CD14-positive monocyte (primary cell): ENCODE results near the gene P2RY6. TPM values are rescaled to one million over a fixed set of nuclear protein-coding genes. Genes with fewer than 3 reads are reported as not detected.

Source experiments
- DNase-seq, 3 donors: peaks; one replicate each; pipeline ENCODE4 v3.0.0-alpha.2; 2011 to 2022
- H2AFZ ChIP-seq: 2 replicates; pipeline ENCODE4 v1.6.0; 2012; ENCODE audit warnings: mild to moderate bottlenecking, low read depth, low read length, inconsistent platforms; ENCODE audit not compliant: insufficient read depth, poor library complexity, severe bottlenecking
- H3K27ac ChIP-seq, 2 donors: 1 replicate in 1 of 2; 2 replicates in 1 of 2; pipeline ENCODE4 v1.5.1; 2012 to 2013; ENCODE audit warnings: low read length in 2 of 2, control low read depth in 1 of 2, inconsistent platforms in 1 of 2, low read depth in 1 of 2, mild to moderate bottlenecking in 1 of 2
- H3K27me3 ChIP-seq, 2 donors: one replicate each; pipeline versions ENCODE4 v1.6.0 to v1.6.1; 2011 to 2013; ENCODE audit warnings: low read length in 2 of 2; ENCODE audit not compliant: control insufficient read depth in 2 of 2, insufficient read depth in 2 of 2
- H3K36me3 ChIP-seq, 2 donors: replicated peaks in 1 of 2; 1 replicate in 1 of 2; 2 replicates in 1 of 2; pipeline versions ENCODE4 v1.5.1 to v1.6.1; 2012 to 2013; ENCODE audit warnings: low read length in 2 of 2, control low read depth in 1 of 2, inconsistent platforms in 1 of 2, mild to moderate bottlenecking in 1 of 2; ENCODE audit not compliant: insufficient read depth in 2 of 2, control insufficient read depth in 1 of 2
- H3K4me1 ChIP-seq, 2 donors: 1 replicate in 1 of 2; 2 replicates in 1 of 2; pipeline versions ENCODE4 v1.5.1 to v1.6.1; 2012 to 2013; ENCODE audit warnings: low read length in 2 of 2, control low read depth in 1 of 2, inconsistent platforms in 1 of 2, mild to moderate bottlenecking in 1 of 2, moderate library complexity in 1 of 2; ENCODE audit not compliant: insufficient read depth in 2 of 2, control insufficient read depth in 1 of 2
- H3K4me2 ChIP-seq: replicated peaks from 2 replicates; pipeline ENCODE3; 2012; ENCODE audit warnings: low read length, moderate library complexity, mild to moderate bottlenecking; ENCODE audit not compliant: poor library complexity, severe bottlenecking; ENCODE audit errors: extremely low read depth
- H3K4me3 ChIP-seq, 3 experiments: fragments of 200-600 bp in 1 of 3; sonication (generic) in 1 of 3; replicated peaks in 1 of 3; 1 replicate in 2 of 3; 2 replicates in 1 of 3; pipeline ENCODE4 v1.5.1; 2011 to 2013; ENCODE audit warnings: low read length in 3 of 3, mild to moderate bottlenecking in 3 of 3, control low read depth in 2 of 3, low read depth in 2 of 3, inconsistent platforms in 1 of 3, moderate library complexity in 1 of 3
- H3K79me2 ChIP-seq: 2 replicates; pipeline ENCODE4 v1.6.0; 2012; ENCODE audit warnings: mild to moderate bottlenecking, control low read depth, inconsistent platforms, low read length, moderate library complexity; ENCODE audit not compliant: insufficient read depth
- H3K9ac ChIP-seq: 2 replicates; pipeline ENCODE4 v1.6.0; 2017; ENCODE audit warnings: low read length, mild to moderate bottlenecking; ENCODE audit not compliant: insufficient read depth, poor library complexity, severe bottlenecking
- H3K9me3 ChIP-seq, 2 donors: replicated peaks in 1 of 2; 1 replicate in 1 of 2; 2 replicates in 1 of 2; pipeline versions ENCODE4 v1.5.1 to v1.6.1; 2012 to 2013; ENCODE audit warnings: low read length in 2 of 2, control low read depth in 1 of 2; ENCODE audit not compliant: control insufficient read depth in 1 of 2, insufficient read depth in 1 of 2
- H4K20me1 ChIP-seq: 2 replicates; pipeline ENCODE4 v1.6.0; 2012; ENCODE audit warnings: mild to moderate bottlenecking, low read length, control low read depth, moderate library complexity; ENCODE audit not compliant: insufficient read depth
- H3K27ac Mint-ChIP-seq, 7 donors: one replicate each; pipeline ENCODE4 v1.8.0; 2020; ENCODE audit warnings: mild to moderate bottlenecking in 7 of 7, mixed read lengths in 7 of 7, moderate library complexity in 6 of 7, inconsistent platforms in 2 of 7
- H3K27me3 Mint-ChIP-seq, 3 donors: one replicate each; pipeline ENCODE4 v1.8.0; 2021 to 2022; ENCODE audit warnings: low read depth in 3 of 3, mild to moderate bottlenecking in 3 of 3, mixed read lengths in 3 of 3, moderate library complexity in 3 of 3, inconsistent platforms in 1 of 3
- H3K36me3 Mint-ChIP-seq, 2 donors: one replicate each; pipeline ENCODE4 v1.8.0; 2020; ENCODE audit warnings: mixed read lengths in 2 of 2, inconsistent platforms in 1 of 2, mild to moderate bottlenecking in 1 of 2
- H3K4me1 Mint-ChIP-seq: one replicate; pipeline ENCODE4 v1.8.0; 2020; ENCODE audit warnings: mild to moderate bottlenecking, mixed read lengths
- H3K4me3 Mint-ChIP-seq, 2 donors: one replicate each; pipeline ENCODE4 v1.8.0; 2020; ENCODE audit warnings: mild to moderate bottlenecking in 2 of 2, mixed read lengths in 2 of 2, moderate library complexity in 1 of 2
- H3K9me3 Mint-ChIP-seq, 7 donors: one replicate each; pipeline ENCODE4 v1.8.0; 2020 to 2022; ENCODE audit warnings: mixed read lengths in 7 of 7, mild to moderate bottlenecking in 6 of 7, moderate library complexity in 6 of 7, inconsistent platforms in 2 of 7
- CTCF ChIP-seq: fragments of 200-600 bp; IDR thresholded peaks from one replicate; pipeline ENCODE4 v1.8.0; 2022; ENCODE audit warnings: antibody characterized with exemption, mild to moderate bottlenecking
- WGBS: methylation state at CpG from one replicate; pipeline ENCODE4 v1.1.5; 2013; ENCODE audit warnings: missing lambda C conversion rate; ENCODE audit not compliant: insufficient coverage; 5-methylcytosine and 5-hydroxymethylcytosine counted together
- intact Hi-C, 2 donors: fragments of 100-400 bp; cut with micrococcal nuclease; formaldehyde crosslinking; loops; one replicate each; pipeline versions ENCODE4 v1.15.0 to v1.15.1; 2023
- polyA plus RNA-seq, 3 donors: library from polyadenylated mRNA; depleted of rRNA in 1 of 3; unstranded in 2 of 3; stranded (reverse) in 1 of 3; fragments of 300-500 nt in 2 of 3; fragments of >200 nt in 1 of 3; fragmentation: Illumina TruSeq in 2 of 3; gene quantifications; 1 replicate in 2 of 3; 2 replicates in 1 of 3; pipeline ENCODE4 v1.2.3, GENCODE V29; 2012 to 2021

P2RY6 gene
- polyA plus RNA-seq, 3 donors = 1.7 to 5.1 (median 1.8) TPM

GRCh38 chr11:73315293-73316020 is 43.3 kb downstream of the P2RY6 start:
- H3K9me3 ChIP-seq = no peaks in the 10 kb centered on the region
- H3K79me2 ChIP-seq = no peaks in the 10 kb centered on the region
- H3K9ac ChIP-seq = no peak overlapping the region
- no peaks in the 10 kb centered on the region for H3K27me3 ChIP-seq
- 42% methylated on average over 1 of the region's 9 CpGs for WGBS
- H3K27me3 Mint-ChIP-seq = peaks cover 3 to 10% (median 9%) of the 10 kb centered on the region in 3 donors
- no peak overlapping the region for H3K27ac ChIP-seq
- peaks cover 22% of the 10 kb centered on the region for H3K4me1 Mint-ChIP-seq
- H3K36me3 Mint-ChIP-seq = peaks cover 0 to 6% of the 10 kb centered on the region in 2 donors
- TF ChIP-seq CTCF = no peak
- peaks cover 11 to 19% of the 10 kb centered on the region in 2 donors for H3K4me1 ChIP-seq
- no peak overlapping the region for H2AFZ ChIP-seq
- H3K36me3 ChIP-seq = no peaks in the 10 kb centered on the region
- H3K4me2 ChIP-seq = no peak overlapping the region
- no peak overlapping the region for H3K27ac Mint-ChIP-seq
- H3K9me3 Mint-ChIP-seq = peaks cover 0 to 4% (median 0%) of the 10 kb centered on the region in 7 donors
- intact Hi-C loops = no loop called here
- no peaks in the 10 kb centered on the region for H4K20me1 ChIP-seq
- no peak overlapping the region for H3K4me3 Mint-ChIP-seq
- no peak for DNase-seq
- no peak overlapping the region for H3K4me3 ChIP-seq

GRCh38 chr11:73316422-73316821 is 44.3 kb downstream of the P2RY6 start:
- H3K27ac Mint-ChIP-seq = no peak overlapping the region
- H3K36me3 Mint-ChIP-seq = peaks cover 0 to 7% of the 10 kb centered on the region in 2 donors
- no peaks in the 10 kb centered on the region for H3K9me3 ChIP-seq
- no peaks in the 10 kb centered on the region for H3K36me3 ChIP-seq
- H3K9ac ChIP-seq = no peak overlapping the region
- H3K27me3 ChIP-seq = no peaks in the 10 kb centered on the region
- H4K20me1 ChIP-seq = no peaks in the 10 kb centered on the region
- H3K4me1 Mint-ChIP-seq = peaks cover 28% of the 10 kb centered on the region
- no peak for TF ChIP-seq CTCF
- WGBS = 100% methylated on average over 1 of the region's 1 CpG
- no peak overlapping the region for H3K4me2 ChIP-seq
- H2AFZ ChIP-seq = no peak overlapping the region
- H3K4me1 ChIP-seq = peaks cover 11 to 19% of the 10 kb centered on the region in 2 donors
- intact Hi-C loops = no loop called here
- no peak overlapping the region for H3K4me3 ChIP-seq
- no peak overlapping the region for H3K27ac ChIP-seq
- peaks cover under 1 to 12% (median 8%) of the 10 kb centered on the region in 3 donors for H3K27me3 Mint-ChIP-seq
- peaks cover 0 to 4% (median 0%) of the 10 kb centered on the region in 7 donors for H3K9me3 Mint-ChIP-seq
- DNase-seq = no peak
- H3K79me2 ChIP-seq = no peaks in the 10 kb centered on the region
- H3K4me3 Mint-ChIP-seq = no peak overlapping the region
